Measurements from ENCODE around the gene STK17B.
"Not testable (repeated sequence)": the region's sequence is repeated elsewhere in the genome, so short reads cannot be mapped to it uniquely, and the experiment has no call there.

- not testable (repeated sequence) for TF ChIP-seq CTCF (IDR thresholded peaks at IDR 0.05; ENCODE audit: borderline replicate concordance, extremely low read depth, low read length, poor library complexity, severe bottlenecking); EZH2 (IDR thresholded peaks at IDR 0.05; ENCODE audit: borderline replicate concordance, low read depth, low read length, severe bottlenecking)
Measured at GRCh38 chr2:196089448-196089847, 81.9 kb downstream of the STK17B start.
